HepG2 (cell line): Measurements from ENCODE around the gene CCDC88C. TPM values are rescaled to one million over a fixed set of nuclear protein-coding genes. Genes with fewer than 3 reads are reported as not detected.

Experiments used
- ATAC-seq: fragments of 200-7000 bp; cut with Tn5 transposase; 3 replicates; pipeline ENCODE4 v1.9.1; 2020; ENCODE audit warnings: mild to moderate bottlenecking, moderate library complexity
- BruUV-seq: library from RNA; stranded (reverse); fragments of 400-500 nt; replicated peaks from 2 replicates; lab custom pipeline; 2021; lab: Mats Ljungman, UMichigan
- CTCF ChIA-PET: fragments of 300-600 bp; formaldehyde crosslinking; extraction: SDS; loops from one replicate; lab custom pipeline; 2021; ENCODE audit warnings: low total read pairs, inconsistent platforms, low intra/inter-chr PET ratio; lab: Yijun Ruan, JAX
- POLR2A ChIA-PET: fragments of 350-600 bp; sonication (Branson Sonifier 250); formaldehyde crosslinking; loops from one replicate; lab custom pipeline; 2020; ENCODE audit warnings: antibody characterized with exemption, inconsistent platforms; lab: Yijun Ruan, JAX
- DNase-seq: peaks from one replicate; pipeline ENCODE4 v3.0.0-alpha.2; 2015; ENCODE audit warnings: low spot score
- FAIRE-seq: peaks from 3 replicates; lab custom pipeline; 2011; peaks lifted over from hg19 to GRCh38; lab: Jason Lieb, UNC
- H2AFZ ChIP-seq: one replicate; pipeline ENCODE4 v1.6.1; 2011; ENCODE audit warnings: low read length, inconsistent platforms
- H3K27ac ChIP-seq: fragments of 300-600 bp; 3 replicates; pipeline ENCODE4 v1.8.0; 2011; ENCODE audit warnings: mixed run types, mild to moderate bottlenecking, mixed read lengths, low read length, inconsistent platforms; ENCODE audit not compliant: insufficient read depth; ENCODE audit errors: extremely low read length
- H3K27me3 ChIP-seq, 2 experiments: fragments of 200-600 bp in 1 of 2; 2 replicates in 1 of 2; 3 replicates in 1 of 2; pipeline versions ENCODE4 v1.6.0 to v1.8.0; 2011; ENCODE audit warnings: low read length in 2 of 2, mild to moderate bottlenecking in 2 of 2, moderate library complexity in 2 of 2, inconsistent platforms in 1 of 2; ENCODE audit not compliant: insufficient read depth in 2 of 2, control insufficient read depth in 1 of 2
- H3K36me3 ChIP-seq, 2 experiments: fragments of 200-600 bp in 1 of 2; replicated peaks in 1 of 2; 2 replicates in 1 of 2; 3 replicates in 1 of 2; pipeline versions ENCODE4 v1.5.1 to v1.8.0; 2011; ENCODE audit warnings: low read length in 2 of 2, inconsistent platforms in 1 of 2; ENCODE audit not compliant: insufficient read depth in 2 of 2, control insufficient read depth in 1 of 2
- H3K4me1 ChIP-seq: 2 replicates; pipeline ENCODE4 v1.5.1; 2012; ENCODE audit warnings: low read length, inconsistent platforms; ENCODE audit not compliant: insufficient read depth
- H3K4me2 ChIP-seq: 2 replicates; pipeline ENCODE4 v1.6.0; 2011; ENCODE audit warnings: low read depth, low read length, inconsistent platforms
- H3K4me3 ChIP-seq, 3 experiments: fragments of 200-600 bp in 1 of 3; sonication (generic), shearing (Covaris generic) in 1 of 3; replicated peaks in 1 of 3; 2 replicates each; pipeline ENCODE4 v1.5.1; 2011 to 2016; ENCODE audit warnings: low read length in 3 of 3, inconsistent platforms in 2 of 3, low read depth in 2 of 3, mild to moderate bottlenecking in 2 of 3, control low read depth in 1 of 3, mixed read lengths in 1 of 3; ENCODE audit not compliant: insufficient read depth in 1 of 3
- H3K79me2 ChIP-seq: one replicate; pipeline ENCODE4 v1.6.1; 2011; ENCODE audit warnings: low read length, inconsistent platforms; ENCODE audit not compliant: insufficient read depth
- H3K9ac ChIP-seq: 2 replicates; pipeline ENCODE4 v1.6.0; 2011; ENCODE audit warnings: mild to moderate bottlenecking, low read depth, low read length, inconsistent platforms; ENCODE audit not compliant: insufficient read depth
- H3K9me3 ChIP-seq: 2 replicates; pipeline ENCODE4 v1.5.1; 2012; ENCODE audit warnings: mild to moderate bottlenecking, low read length
- H4K20me1 ChIP-seq: 2 replicates; pipeline ENCODE4 v1.6.0; 2011; ENCODE audit warnings: inconsistent platforms, mild to moderate bottlenecking, low read length, moderate library complexity; ENCODE audit not compliant: insufficient read depth
- HNF4G ChIP-seq, 2 experiments: sonication (generic) in 1 of 2; formaldehyde crosslinking in 1 of 2; IDR thresholded peaks; 2 replicates each; pipeline versions ENCODE4 v1.4.0 to v1.6.1; 2011 to 2020; ENCODE audit warnings: borderline replicate concordance in 2 of 2, low read depth in 2 of 2, mild to moderate bottlenecking in 2 of 2, low read length in 1 of 2, missing genetic modification reagents in 1 of 2, moderate library complexity in 1 of 2
- ZNF121 ChIP-seq: sonication (generic); formaldehyde crosslinking; IDR thresholded peaks from 2 replicates; pipeline ENCODE4 v1.5.0; 2020; ENCODE audit warnings: mild to moderate bottlenecking, missing genetic modification reagents
- ZNF263 ChIP-seq: sonication (generic); formaldehyde crosslinking; IDR thresholded peaks from 2 replicates; pipeline ENCODE4 v1.4.0; 2020; ENCODE audit warnings: missing genetic modification reagents
- whole genome bisulfite sequencing: methylation state at CpG from one replicate; pipeline ENCODE4 v1.1.6; 2017; ENCODE audit warnings: low lambda C conversion rate; 5-methylcytosine and 5-hydroxymethylcytosine counted together
- in situ Hi-C: cut with HindIII; loops from 2 replicates; pipeline ENCODE4 v1.10.0; 2017; ENCODE audit warnings: low pct_unique_long_range_greater_than_20kb; ENCODE audit not compliant: extremely low pct_ligation_motif_present
- intact Hi-C: fragments of 100-400 bp; cut with micrococcal nuclease; formaldehyde crosslinking; loops from one replicate; pipeline ENCODE4 v1.10.0; 2022; ENCODE audit not compliant: unreplicated experiment
- polyA plus RNA-seq, 8 experiments: library from polyadenylated mRNA; depleted of rRNA in 3 of 8; stranded (reverse) in 7 of 8; unstranded in 1 of 8; fragments of >200 nt; fragmentation: Illumina TruSeq in 4 of 8; extraction: Trizol in 4 of 8; gene quantifications; 2 replicates each; pipeline versions ENCODE4 v1.2.1 to v1.2.3, GENCODE V29; 2011 to 2016; ENCODE audit warnings: low read depth in 4 of 8, missing spikeins in 1 of 8, mixed read lengths in 1 of 8; ENCODE audit not compliant: insufficient read depth in 1 of 8
- total RNA-seq, 5 experiments: library from RNA; depleted of rRNA; stranded (reverse); fragments of >200 nt; fragmentation: Illumina TruSeq; extraction: Trizol; gene quantifications; 2 replicates each; pipeline ENCODE4 v1.2.3, GENCODE V29; 2016; ENCODE audit warnings: low read depth in 1 of 5
- TF ChIP-seq, protein P1 (sequence below): IDR thresholded peaks from 2 replicates; pipeline ENCODE4 v1.6.1; 2012; ENCODE audit warnings: inconsistent platforms

CCDC88C gene
- total and polyA plus RNA-seq, 2 of the 13 experiments (the other 11 are each of a cell fraction or from before 2014, with no cell fraction given): 3.6 to 11.7 TPM

DNA sequence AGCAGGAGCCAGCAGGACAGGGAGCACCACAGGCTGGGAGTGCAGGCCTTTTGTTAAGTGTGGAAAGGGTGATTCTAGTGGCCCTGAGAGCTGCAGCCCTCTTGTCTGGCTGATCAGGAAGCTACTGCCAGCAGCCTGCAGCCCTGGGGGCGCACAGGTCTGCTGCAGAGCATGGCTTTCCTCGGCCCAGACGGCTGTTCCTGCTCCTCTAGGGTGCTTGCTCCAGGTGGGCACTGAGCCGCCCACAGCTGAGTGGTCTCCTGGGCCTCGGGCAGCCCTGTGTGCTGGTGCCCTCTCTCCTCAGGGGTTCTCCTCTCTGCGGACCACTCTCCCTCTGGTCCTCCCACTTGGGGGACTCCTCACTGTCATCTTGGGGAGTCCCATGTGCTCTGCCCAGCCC is 18.9 kb downstream of the CCDC88C start:
- TF ChIP-seq, protein P1, sequence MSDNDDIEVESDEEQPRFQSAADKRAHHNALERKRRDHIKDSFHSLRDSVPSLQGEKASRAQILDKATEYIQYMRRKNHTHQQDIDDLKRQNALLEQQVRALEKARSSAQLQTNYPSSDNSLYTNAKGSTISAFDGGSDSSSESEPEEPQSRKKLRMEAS: no peak
- TF ChIP-seq ZNF263 (CRISPR knock-in tag): peak; percentile 38; the same call in 1 of the 2 replicates
- TF ChIP-seq, all 625 proteins: peak for 1
- Histone ChIP-seq H3K27me3 (no peaks in the 10 kb centered on the region), H3K79me2 (peaks cover 27% of the 10 kb centered on the region), H3K36me3 (no peaks in the 10 kb centered on the region), H2AFZ (no peak overlapping the region), H3K9me3 (no peaks in the 10 kb centered on the region), H3K9ac (no peak overlapping the region), H3K4me1 (peaks cover 22% of the 10 kb centered on the region), H3K4me3 (no peak overlapping the region), H4K20me1 (no peaks in the 10 kb centered on the region), H3K4me2 (no peak overlapping the region), H3K27ac (no peak overlapping the region)
- POLR2A ChIA-PET: interaction anchor here (1.5 kb wide), 1 partner anchor 19 kb away, joined by 3 read pairs; the partner anchor contains the start of gene CCDC88C
- FAIRE-seq: no peak
- peak; percentile 31; the same call in 2 of the 3 replicates for ATAC-seq
- intact Hi-C loops (no loop called here), in situ Hi-C loops (no loop called here)
- DNase-seq: no peak
- no CpG with 5 or more reads among the region's 6 CpGs for WGBS
- no TSS peak for BruUV-seq
- CTCF ChIA-PET: no interaction called here

DNA sequence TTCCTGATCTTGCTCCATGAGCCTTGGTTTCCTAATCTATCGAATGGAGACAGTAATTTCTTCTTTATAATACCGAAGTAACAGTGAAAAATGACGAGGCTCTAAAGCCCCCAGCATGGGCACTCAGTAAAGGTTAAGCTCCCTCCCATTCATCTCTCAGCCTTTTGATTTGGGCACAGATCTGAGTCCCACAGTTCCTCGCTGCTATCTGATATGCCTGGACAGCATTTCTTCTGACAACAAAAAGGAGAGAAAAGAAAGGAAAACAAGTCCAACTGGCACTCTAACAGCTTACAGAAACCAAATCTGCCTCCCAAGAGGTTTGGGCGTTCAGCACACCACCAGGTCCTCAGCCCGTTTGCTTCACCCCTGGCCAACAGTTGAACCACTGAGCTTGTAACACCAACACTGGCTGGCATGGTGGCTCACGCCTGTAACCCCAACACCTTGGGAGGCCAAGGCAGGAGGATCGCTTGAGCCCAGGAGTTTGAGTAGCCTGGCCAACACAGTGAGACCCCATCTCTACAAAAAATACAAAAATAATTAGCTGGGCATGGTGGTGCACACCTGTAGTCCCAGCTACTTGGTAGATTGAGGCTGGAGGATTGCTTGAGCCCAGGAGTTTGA is 19.5 kb downstream of the CCDC88C start:
- Histone ChIP-seq H3K4me2 (no peak overlapping the region), H3K27ac (no peak overlapping the region), H3K4me3 (no peak overlapping the region), H3K4me1 (peaks cover 22% of the 10 kb centered on the region), H3K79me2 (peaks cover 24% of the 10 kb centered on the region), H3K9me3 (no peaks in the 10 kb centered on the region), H4K20me1 (no peaks in the 10 kb centered on the region), H3K27me3 (no peaks in the 10 kb centered on the region), H3K9ac (no peak overlapping the region), H2AFZ (no peak overlapping the region), H3K36me3 (no peaks in the 10 kb centered on the region)
- no peak for FAIRE-seq
- intact Hi-C loops: no loop called here
- no peak for DNase-seq
- ChIA-PET POLR2A (interaction anchor here (1.5 kb wide), 1 partner anchor 19 kb away, joined by 3 read pairs; the partner anchor contains the start of gene CCDC88C), CTCF (no interaction called here)
- in situ Hi-C loops: no loop called here
- no peak for ATAC-seq
- WGBS: 97% methylated on average over 8 of the region's 8 CpGs
- BruUV-seq: no TSS peak
- TF ChIP-seq ZNF121 (CRISPR knock-in tag) (0 out of 2 replicates have a peak, but pooled peaks have one; percentile 45), HNF4G (IDR thresholded peaks at IDR 0.05; ENCODE audit: borderline replicate concordance, low read depth, low read length) (no peak), HNF4G (CRISPR knock-in tag; IDR thresholded peaks at IDR 0.05; ENCODE audit: borderline replicate concordance, low read depth) (no peak)
